HEK293 (cell line): ENCODE measurements around the gene TDRD9.

Experiments used
- CTCF ChIA-PET: fragments of 350-600 bp; formaldehyde crosslinking; extraction: SDS; loops from one replicate; lab custom pipeline; 2021; ENCODE audit warnings: antibody characterized with exemption; lab: Yijun Ruan, JAX
- POLR2A ChIA-PET: fragments of 300-600 bp; formaldehyde crosslinking; extraction: SDS; loops from one replicate; lab custom pipeline; 2020; ENCODE audit warnings: antibody characterized with exemption, inconsistent platforms; lab: Yijun Ruan, JAX
- H3K27ac ChIP-seq: fragments of 200-500 bp; sonication (Bioruptor generic); 2 replicates; pipeline ENCODE4 v1.5.1; 2014; ENCODE audit warnings: low read depth, low read length, control low read depth, inconsistent platforms; ENCODE audit errors: extremely low read depth
- H3K36me3 ChIP-seq, 2 experiments: fragments of 200-500 bp in 1 of 2; sonication (Bioruptor generic) in 1 of 2; 1 replicate in 1 of 2; 2 replicates in 1 of 2; pipeline ENCODE4 v1.5.1; 2014 to 2017; ENCODE audit warnings: inconsistent platforms in 2 of 2, low read length in 2 of 2; ENCODE audit not compliant: control insufficient read depth in 2 of 2, insufficient read depth in 1 of 2
- H3K4me1 ChIP-seq: fragments of 200-500 bp; sonication (Bioruptor generic); 2 replicates; pipeline ENCODE4 v1.5.1; 2014; ENCODE audit warnings: mild to moderate bottlenecking, low read length, inconsistent platforms; ENCODE audit not compliant: control insufficient read depth, insufficient read depth
- H3K4me3 ChIP-seq: 2 replicates; pipeline ENCODE4 v1.5.1; 2011; ENCODE audit warnings: low read depth, mild to moderate bottlenecking, control low read depth, low read length, moderate library complexity
- H3K9me3 ChIP-seq: fragments of 200-500 bp; sonication (Bioruptor generic); 2 replicates; pipeline ENCODE4 v1.5.1; 2014; ENCODE audit warnings: low read depth, low read length, inconsistent platforms; ENCODE audit not compliant: control insufficient read depth, insufficient read depth
- EGR2 ChIP-seq: fragments of 450-650 bp; formaldehyde crosslinking; IDR thresholded peaks from 2 replicates; pipeline ENCODE4 v1.5.1; 2016; ENCODE audit warnings: low read depth, missing biosample characterization, missing genetic modification characterization
- GLI4 ChIP-seq: fragments of 450-650 bp; formaldehyde crosslinking; IDR thresholded peaks from 2 replicates; pipeline ENCODE4 v1.5.1; 2016; ENCODE audit warnings: missing biosample characterization, missing genetic modification characterization
- SP3 ChIP-seq: fragments of 450-650 bp; formaldehyde crosslinking; IDR thresholded peaks from 2 replicates; pipeline ENCODE4 v1.5.1; 2016; ENCODE audit warnings: missing biosample characterization, missing genetic modification characterization
- WT1 ChIP-seq: fragments of 450-650 bp; formaldehyde crosslinking; IDR thresholded peaks from 2 replicates; pipeline ENCODE4 v1.5.1; 2016; ENCODE audit warnings: missing biosample characterization, missing genetic modification characterization
- YY2 ChIP-seq: fragments of 450-650 bp; formaldehyde crosslinking; IDR thresholded peaks from 2 replicates; pipeline ENCODE4 v1.5.1; 2016; ENCODE audit warnings: missing biosample characterization, missing genetic modification characterization
- ZEB2 ChIP-seq: fragments of 450-650 bp; formaldehyde crosslinking; IDR thresholded peaks from 2 replicates; pipeline ENCODE4 v1.5.1; 2016; ENCODE audit warnings: missing biosample characterization, missing genetic modification characterization
- ZFHX2 ChIP-seq: fragments of 450-650 bp; formaldehyde crosslinking; conservative IDR thresholded peaks from 2 replicates; pipeline ENCODE4 v1.5.1; 2016; ENCODE audit warnings: missing biosample characterization, missing genetic modification characterization
- ZIC2 ChIP-seq: fragments of 450-650 bp; formaldehyde crosslinking; IDR thresholded peaks from 2 replicates; pipeline ENCODE4 v1.5.1; 2016; ENCODE audit warnings: missing biosample characterization, missing genetic modification characterization
- ZNF138 ChIP-seq: fragments of 450-650 bp; formaldehyde crosslinking; IDR thresholded peaks from 2 replicates; pipeline ENCODE4 v1.5.1; 2016; ENCODE audit warnings: missing biosample characterization, missing genetic modification characterization, borderline replicate concordance
- ZNF223 ChIP-seq: fragments of 450-650 bp; formaldehyde crosslinking; IDR thresholded peaks from 2 replicates; pipeline ENCODE4 v1.5.1; 2016; ENCODE audit warnings: missing biosample characterization, missing genetic modification characterization
- ZNF239 ChIP-seq: fragments of 450-650 bp; formaldehyde crosslinking; IDR thresholded peaks from 2 replicates; pipeline ENCODE4 v1.5.1; 2016; ENCODE audit warnings: missing biosample characterization, missing genetic modification characterization
- ZNF266 ChIP-seq: fragments of 450-650 bp; formaldehyde crosslinking; IDR thresholded peaks from 2 replicates; pipeline ENCODE4 v1.5.1; 2016; ENCODE audit warnings: missing biosample characterization, missing genetic modification characterization, low read depth
- ZNF302 ChIP-seq: fragments of 450-650 bp; formaldehyde crosslinking; IDR thresholded peaks from 2 replicates; pipeline ENCODE4 v1.5.1; 2016; ENCODE audit warnings: missing biosample characterization, missing genetic modification characterization, low read depth
- ZNF37A ChIP-seq: fragments of 450-650 bp; IDR thresholded peaks from 2 replicates; pipeline ENCODE4 v1.5.1; 2018; ENCODE audit warnings: missing biosample characterization, missing genetic modification characterization
- ZNF416 ChIP-seq: fragments of 450-650 bp; formaldehyde crosslinking; IDR thresholded peaks from 2 replicates; pipeline ENCODE4 v1.5.1; 2016; ENCODE audit warnings: missing biosample characterization, missing genetic modification characterization
- ZNF561 ChIP-seq: fragments of 450-650 bp; IDR thresholded peaks from 2 replicates; pipeline ENCODE4 v1.5.1; 2018; ENCODE audit warnings: missing biosample characterization, missing genetic modification characterization, borderline replicate concordance
- ZNF658 ChIP-seq: fragments of 450-650 bp; formaldehyde crosslinking; IDR thresholded peaks from 2 replicates; pipeline ENCODE4; 2016; ENCODE audit warnings: missing biosample characterization, missing genetic modification characterization
- ZNF792 ChIP-seq: fragments of 450-650 bp; formaldehyde crosslinking; IDR thresholded peaks from 2 replicates; pipeline ENCODE4 v1.5.1; 2016; ENCODE audit warnings: missing biosample characterization, missing genetic modification characterization
- TF ChIP-seq, protein P1 (sequence below): fragments of 450-650 bp; formaldehyde crosslinking; IDR thresholded peaks from 2 replicates; pipeline ENCODE4 v1.5.1; 2017; ENCODE audit warnings: missing biosample characterization, missing genetic modification characterization
- TF ChIP-seq, protein P2 (sequence below): fragments of 450-650 bp; formaldehyde crosslinking; IDR thresholded peaks from 2 replicates; pipeline ENCODE4 v1.5.1; 2017; ENCODE audit warnings: missing biosample characterization, missing genetic modification characterization
- TF ChIP-seq, protein P3 (sequence below): fragments of 450-650 bp; formaldehyde crosslinking; IDR thresholded peaks from 2 replicates; pipeline ENCODE4 v1.5.1; 2016; ENCODE audit warnings: missing biosample characterization, missing genetic modification characterization
- TF ChIP-seq, protein P4 (sequence below): fragments of 450-650 bp; formaldehyde crosslinking; IDR thresholded peaks from 2 replicates; pipeline ENCODE4 v1.5.1; 2016; ENCODE audit warnings: missing biosample characterization, missing genetic modification characterization
- TF ChIP-seq, protein P5 (sequence below): fragments of 450-650 bp; formaldehyde crosslinking; IDR thresholded peaks from 2 replicates; pipeline ENCODE4 v1.5.1; 2016; ENCODE audit warnings: missing biosample characterization, missing genetic modification characterization
- TF ChIP-seq, protein P6 (sequence below): fragments of 450-650 bp; formaldehyde crosslinking; IDR thresholded peaks from 2 replicates; pipeline ENCODE4 v1.5.1; 2016; ENCODE audit warnings: missing biosample characterization, missing genetic modification characterization

The TDRD9 gene

DNA sequence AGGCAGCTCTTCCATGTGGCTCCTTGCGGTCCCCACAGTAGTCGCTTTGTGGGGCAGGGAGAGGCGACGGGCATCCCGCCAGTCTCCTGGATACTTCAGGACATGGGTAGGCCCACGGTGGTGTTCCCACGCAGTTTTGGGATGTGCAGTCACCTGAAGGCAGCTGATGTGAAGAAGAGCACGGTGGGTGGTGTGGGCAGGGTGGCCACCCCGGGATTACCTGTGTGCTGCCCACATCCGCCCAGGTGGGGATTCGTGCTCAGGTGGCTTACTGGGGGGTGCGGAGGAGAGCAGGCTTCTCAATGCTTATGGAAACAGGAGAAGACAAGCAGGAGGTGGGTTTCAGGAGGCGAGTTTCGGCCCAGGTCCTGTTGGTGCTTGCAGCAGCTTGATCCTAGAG, 28.4 kb upstream of the TDRD9 start:
- Histone ChIP-seq H3K36me3 (no peaks in the 10 kb centered on the region), H3K9me3 (no peaks in the 10 kb centered on the region), H3K27ac (no peak overlapping the region), H3K4me1 (no peaks in the 10 kb centered on the region), H3K4me3 (no peak overlapping the region)
- POLR2A ChIA-PET: no interaction called here
- TF ChIP-seq, protein P1, sequence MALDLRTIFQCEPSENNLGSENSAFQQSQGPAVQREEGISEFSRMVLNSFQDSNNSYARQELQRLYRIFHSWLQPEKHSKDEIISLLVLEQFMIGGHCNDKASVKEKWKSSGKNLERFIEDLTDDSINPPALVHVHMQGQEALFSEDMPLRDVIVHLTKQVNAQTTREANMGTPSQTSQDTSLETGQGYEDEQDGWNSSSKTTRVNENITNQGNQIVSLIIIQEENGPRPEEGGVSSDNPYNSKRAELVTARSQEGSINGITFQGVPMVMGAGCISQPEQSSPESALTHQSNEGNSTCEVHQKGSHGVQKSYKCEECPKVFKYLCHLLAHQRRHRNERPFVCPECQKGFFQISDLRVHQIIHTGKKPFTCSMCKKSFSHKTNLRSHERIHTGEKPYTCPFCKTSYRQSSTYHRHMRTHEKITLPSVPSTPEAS: no peak
- TF ChIP-seq ZNF302 (tag by site-specific recombination) (no peak), ZFHX2 (tag by site-specific recombination) (peak; percentile 70), ZEB2 (tag by site-specific recombination) (no peak), ZNF138 (tag by site-specific recombination) (no peak), ZNF561 (tag by site-specific recombination) (no peak), ZNF37A (tag by site-specific recombination) (no peak), EGR2 (tag by site-specific recombination) (peak; percentile 74), ZIC2 (tag by site-specific recombination) (no peak), ZNF266 (tag by site-specific recombination) (no peak), YY2 (no peak), ZNF658 (no peak), ZNF792 (tag by site-specific recombination) (no peak)
- TF ChIP-seq, protein P2, sequence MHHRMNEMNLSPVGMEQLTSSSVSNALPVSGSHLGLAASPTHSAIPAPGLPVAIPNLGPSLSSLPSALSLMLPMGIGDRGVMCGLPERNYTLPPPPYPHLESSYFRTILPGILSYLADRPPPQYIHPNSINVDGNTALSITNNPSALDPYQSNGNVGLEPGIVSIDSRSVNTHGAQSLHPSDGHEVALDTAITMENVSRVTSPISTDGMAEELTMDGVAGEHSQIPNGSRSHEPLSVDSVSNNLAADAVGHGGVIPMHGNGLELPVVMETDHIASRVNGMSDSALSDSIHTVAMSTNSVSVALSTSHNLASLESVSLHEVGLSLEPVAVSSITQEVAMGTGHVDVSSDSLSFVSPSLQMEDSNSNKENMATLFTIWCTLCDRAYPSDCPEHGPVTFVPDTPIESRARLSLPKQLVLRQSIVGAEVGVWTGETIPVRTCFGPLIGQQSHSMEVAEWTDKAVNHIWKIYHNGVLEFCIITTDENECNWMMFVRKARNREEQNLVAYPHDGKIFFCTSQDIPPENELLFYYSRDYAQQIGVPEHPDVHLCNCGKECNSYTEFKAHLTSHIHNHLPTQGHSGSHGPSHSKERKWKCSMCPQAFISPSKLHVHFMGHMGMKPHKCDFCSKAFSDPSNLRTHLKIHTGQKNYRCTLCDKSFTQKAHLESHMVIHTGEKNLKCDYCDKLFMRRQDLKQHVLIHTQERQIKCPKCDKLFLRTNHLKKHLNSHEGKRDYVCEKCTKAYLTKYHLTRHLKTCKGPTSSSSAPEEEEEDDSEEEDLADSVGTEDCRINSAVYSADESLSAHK (tag by site-specific recombination): no peak
- CTCF ChIA-PET: interaction anchor here (0.6 to 3.2 kb wide), 17 partner anchors 11 to 205 kb away, joined by 3 to 53 read pairs (median 6); a partner anchor contains a TSS

DNA sequence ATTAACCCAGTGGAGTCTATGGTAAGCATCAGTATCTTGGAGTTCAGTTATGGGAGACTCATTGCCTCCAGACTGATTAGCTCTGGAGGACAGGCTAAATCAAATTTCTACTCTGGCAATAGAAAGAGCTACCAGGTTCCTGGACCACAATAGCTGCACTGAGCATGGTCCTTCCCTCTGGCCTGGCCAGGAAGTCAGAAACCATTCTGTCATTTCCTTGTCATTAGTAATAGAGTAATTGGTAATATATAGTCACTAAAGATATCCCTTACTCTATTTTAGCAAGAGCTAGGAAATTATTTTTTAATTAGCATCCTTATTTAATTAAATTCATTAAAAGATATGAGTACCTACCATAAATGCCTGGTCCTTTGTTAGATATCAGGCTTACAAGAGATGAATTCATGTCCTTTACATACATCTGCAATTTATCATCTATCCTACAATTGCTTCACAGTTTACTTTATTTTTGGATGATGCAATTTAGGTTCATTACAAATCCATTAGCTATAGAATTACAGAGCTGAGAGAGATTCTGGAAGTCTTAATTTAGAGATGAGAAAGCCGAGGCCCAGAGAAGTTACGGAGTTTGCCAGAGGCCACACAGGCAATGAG, 23.7 kb upstream of the TDRD9 start:
- Histone ChIP-seq H3K27ac (no peak overlapping the region), H3K4me1 (no peaks in the 10 kb centered on the region), H3K9me3 (no peaks in the 10 kb centered on the region), H3K36me3 (peaks cover 0 to 4% of the 10 kb centered on the region in 2 experiments; a peak in 1 of 3 replicates), H3K4me3 (no peak overlapping the region)
- ChIA-PET CTCF (interaction anchor here (0.6 to 1.6 kb wide), 6 partner anchors 17 to 386 kb away, joined by 3 to 7 read pairs (median 4); a partner anchor contains a TSS), POLR2A (no interaction called here)
- no peak for TF ChIP-seq ZNF416 (tag by site-specific recombination)
- no peak for TF ChIP-seq SP3 (tag by site-specific recombination)
- TF ChIP-seq GLI4 (tag by site-specific recombination): no peak
- TF ChIP-seq WT1 (tag by site-specific recombination): no peak
- TF ChIP-seq, protein P3, sequence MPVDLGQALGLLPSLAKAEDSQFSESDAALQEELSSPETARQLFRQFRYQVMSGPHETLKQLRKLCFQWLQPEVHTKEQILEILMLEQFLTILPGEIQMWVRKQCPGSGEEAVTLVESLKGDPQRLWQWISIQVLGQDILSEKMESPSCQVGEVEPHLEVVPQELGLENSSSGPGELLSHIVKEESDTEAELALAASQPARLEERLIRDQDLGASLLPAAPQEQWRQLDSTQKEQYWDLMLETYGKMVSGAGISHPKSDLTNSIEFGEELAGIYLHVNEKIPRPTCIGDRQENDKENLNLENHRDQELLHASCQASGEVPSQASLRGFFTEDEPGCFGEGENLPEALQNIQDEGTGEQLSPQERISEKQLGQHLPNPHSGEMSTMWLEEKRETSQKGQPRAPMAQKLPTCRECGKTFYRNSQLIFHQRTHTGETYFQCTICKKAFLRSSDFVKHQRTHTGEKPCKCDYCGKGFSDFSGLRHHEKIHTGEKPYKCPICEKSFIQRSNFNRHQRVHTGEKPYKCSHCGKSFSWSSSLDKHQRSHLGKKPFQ (tag by site-specific recombination): no peak
- TF ChIP-seq, protein P4, sequence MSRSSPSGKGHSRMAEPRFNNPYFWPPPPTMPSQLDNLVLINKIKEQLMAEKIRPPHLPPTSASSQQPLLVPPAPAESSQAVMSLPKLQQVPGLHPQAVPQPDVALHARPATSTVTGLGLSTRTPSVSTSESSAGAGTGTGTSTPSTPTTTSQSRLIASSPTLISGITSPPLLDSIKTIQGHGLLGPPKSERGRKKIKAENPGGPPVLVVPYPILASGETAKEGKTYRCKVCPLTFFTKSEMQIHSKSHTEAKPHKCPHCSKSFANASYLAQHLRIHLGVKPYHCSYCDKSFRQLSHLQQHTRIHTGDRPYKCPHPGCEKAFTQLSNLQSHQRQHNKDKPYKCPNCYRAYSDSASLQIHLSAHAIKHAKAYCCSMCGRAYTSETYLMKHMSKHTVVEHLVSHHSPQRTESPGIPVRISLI (tag by site-specific recombination): no peak
- TF ChIP-seq ZNF223 (tag by site-specific recombination): no peak
- TF ChIP-seq, protein P5, sequence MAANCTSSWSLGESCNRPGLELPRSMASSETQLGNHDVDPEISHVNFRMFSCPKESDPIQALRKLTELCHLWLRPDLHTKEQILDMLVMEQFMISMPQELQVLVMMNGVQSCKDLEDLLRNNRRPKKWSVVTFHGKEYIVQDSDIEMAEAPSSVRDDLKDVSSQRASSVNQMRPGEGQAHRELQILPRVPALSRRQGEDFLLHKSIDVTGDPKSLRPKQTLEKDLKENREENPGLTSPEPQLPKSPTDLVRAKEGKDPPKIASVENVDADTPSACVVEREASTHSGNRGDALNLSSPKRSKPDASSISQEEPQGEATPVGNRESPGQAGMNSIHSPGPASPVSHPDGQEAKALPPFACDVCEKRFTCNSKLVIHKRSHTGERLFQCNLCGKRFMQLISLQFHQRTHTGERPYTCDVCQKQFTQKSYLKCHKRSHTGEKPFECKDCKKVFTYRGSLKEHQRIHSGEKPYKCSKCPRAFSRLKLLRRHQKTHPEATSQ (tag by site-specific recombination): no peak
- no peak for TF ChIP-seq ZNF239 (tag by site-specific recombination)
- TF ChIP-seq, protein P6, sequence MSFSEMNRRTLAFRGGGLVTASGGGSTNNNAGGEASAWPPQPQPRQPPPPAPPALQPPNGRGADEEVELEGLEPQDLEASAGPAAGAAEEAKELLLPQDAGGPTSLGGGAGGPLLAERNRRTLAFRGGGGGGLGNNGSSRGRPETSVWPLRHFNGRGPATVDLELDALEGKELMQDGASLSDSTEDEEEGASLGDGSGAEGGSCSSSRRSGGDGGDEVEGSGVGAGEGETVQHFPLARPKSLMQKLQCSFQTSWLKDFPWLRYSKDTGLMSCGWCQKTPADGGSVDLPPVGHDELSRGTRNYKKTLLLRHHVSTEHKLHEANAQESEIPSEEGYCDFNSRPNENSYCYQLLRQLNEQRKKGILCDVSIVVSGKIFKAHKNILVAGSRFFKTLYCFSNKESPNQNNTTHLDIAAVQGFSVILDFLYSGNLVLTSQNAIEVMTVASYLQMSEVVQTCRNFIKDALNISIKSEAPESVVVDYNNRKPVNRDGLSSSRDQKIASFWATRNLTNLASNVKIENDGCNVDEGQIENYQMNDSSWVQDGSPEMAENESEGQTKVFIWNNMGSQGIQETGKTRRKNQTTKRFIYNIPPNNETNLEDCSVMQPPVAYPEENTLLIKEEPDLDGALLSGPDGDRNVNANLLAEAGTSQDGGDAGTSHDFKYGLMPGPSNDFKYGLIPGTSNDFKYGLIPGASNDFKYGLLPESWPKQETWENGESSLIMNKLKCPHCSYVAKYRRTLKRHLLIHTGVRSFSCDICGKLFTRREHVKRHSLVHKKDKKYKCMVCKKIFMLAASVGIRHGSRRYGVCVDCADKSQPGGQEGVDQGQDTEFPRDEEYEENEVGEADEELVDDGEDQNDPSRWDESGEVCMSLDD (tag by site-specific recombination): no peak
